Measurements from ENCODE around the gene RPS24.
"Not testable (repeated sequence)": the region's sequence is repeated elsewhere in the genome, so short reads cannot be mapped to it uniquely, and the experiment has no call there.

The RPS24 gene
- 207 to 435 (median 336) reads per million in 17 experiments for total RNA-seq

DNA sequence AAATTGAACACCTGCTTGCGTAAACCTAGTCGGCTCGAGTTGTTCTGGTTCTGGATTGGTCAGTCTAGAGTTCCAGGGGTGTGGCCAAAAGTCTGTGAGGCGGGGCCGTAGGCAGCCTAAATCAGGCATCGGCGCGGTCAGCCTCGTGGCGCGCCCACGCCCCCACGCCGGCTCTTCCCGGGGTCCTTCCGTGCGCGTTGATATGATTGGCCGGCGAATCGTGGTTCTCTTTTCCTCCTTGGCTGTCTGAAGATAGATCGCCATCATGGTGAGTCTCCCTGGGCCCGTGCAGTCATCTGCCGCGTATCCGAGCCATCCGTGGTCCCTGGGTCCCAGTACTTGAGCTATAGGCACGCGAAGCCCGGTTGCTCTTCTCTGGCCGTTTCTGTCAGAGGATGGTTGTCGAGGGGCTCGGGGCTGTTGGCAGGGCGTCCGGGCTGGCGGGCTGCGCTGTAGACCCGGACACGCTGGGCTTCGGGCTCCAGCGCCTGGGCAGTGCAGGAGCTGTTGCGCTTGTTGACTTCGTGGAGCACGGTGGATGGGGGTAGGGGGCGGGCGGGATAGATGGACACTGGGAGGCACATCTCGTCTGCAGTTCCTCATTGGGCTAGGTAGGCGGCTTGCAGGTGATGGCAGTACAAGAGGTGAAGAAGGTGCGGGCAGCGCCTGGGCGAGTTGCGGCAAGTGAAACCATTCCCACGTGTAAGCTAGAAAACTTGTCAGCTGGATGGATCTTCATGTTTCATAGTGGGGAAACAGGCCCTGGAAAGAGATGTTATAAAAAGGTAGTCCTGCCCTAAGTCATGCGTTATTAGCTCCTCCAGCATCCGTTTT lies at the start of gene RPS24:
RPS24 (plus strand) TSS at position 227 of the 834 bp plus-strand sequence; CDS start at position 266, 39 bp downstream.
- DNase-seq, result peak; percentile 98 to 99 (median 98)

DNA sequence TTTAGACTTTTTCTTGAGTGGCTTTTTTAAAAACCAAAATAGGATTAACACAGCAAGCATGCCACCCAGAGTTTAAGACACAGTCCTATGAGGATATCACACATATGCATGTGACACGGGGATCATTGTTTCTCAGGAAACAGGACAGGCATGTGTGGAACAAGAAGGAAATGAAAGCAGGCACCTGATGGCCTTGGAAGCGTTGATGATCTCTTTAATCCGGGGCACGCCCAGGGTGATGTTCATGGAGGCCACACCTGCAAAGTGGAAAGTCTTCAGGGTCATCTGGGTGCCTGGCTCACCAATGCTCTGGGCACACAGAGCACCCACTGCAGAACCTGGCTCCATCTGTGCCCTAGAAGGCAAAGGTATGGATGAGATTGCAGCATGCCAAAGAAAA lies 48.7 kb upstream of the RPS24 start:
- DNase-seq, result no peak

DNA sequence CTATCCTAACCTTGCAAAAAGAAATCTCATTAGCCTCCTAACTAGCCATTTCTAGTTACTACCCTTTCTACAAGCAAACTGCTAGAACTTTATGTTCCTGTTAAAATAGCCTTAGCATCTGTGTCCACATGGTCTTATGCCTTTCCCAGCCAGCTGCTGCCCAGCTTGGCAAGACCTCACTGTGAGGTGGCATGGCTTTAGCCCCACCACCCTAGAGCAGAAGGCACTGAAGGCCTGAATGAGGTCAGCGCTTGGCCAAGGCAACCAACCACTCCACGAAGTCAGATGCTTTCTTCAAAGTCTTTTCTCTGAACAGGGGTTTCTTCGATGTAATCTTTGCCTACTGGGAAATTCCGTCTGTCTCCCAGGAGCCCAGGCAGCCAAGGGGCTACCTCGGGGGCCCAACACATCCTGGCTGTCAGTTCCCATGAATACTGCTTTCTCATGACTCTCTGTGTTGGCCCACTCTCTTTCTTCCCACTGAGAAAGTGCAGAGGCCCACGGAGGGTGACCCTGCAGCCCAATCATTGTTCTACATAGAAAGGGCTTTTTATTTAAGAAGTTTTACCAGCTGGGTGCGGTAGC lies 45.9 kb upstream of the RPS24 start:
- DNase-seq, result no peak

DNA sequence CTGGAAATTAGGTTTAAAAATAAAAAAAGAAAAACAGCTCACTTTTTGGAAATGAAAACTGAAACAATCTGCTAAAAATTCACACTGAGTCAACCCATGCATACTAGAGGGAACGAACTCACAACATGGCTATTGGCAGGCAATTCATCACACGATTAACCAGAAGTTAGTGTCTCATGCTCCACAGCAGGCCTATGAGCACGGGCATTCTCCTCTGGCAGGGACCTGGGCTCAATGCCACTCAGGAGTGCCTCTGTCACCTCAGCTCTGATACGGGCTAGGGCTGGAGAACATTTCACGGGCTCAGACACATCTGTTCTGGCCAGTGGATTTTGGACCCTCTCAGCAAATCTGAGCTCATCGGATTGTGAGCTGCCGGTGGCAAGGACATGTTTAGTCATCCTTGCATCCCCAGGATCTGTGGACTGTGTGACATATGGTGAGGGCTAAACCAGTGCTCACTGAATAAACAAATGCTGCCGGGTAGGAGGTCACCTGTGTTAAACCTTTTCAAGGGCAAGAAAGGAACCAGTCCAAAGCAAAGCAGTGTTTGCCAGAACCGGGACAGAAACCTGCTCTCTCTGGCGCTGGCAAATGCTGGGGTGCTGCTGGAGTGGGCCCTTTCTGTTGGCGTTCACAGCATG lies 44.5 kb upstream of the RPS24 start:
- no peak for DNase-seq

DNA sequence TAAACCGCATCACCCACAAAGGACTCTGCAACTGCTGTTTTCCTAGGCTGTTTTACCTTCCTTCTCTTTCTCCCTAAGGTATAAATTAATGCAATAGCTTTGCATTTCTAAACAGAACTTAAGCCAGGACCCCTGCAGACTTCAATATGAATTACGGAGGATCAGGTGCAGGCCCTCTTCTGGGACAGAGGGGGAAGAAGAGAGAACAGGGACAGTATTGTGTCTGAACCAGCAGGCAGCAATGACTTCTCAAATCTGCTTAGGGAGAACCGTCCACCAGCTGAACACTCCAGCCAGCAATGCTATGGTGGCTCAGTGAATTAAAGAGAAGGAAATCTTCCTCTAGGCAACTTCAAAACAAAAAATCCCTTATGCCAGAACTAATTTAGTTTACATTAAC lies 40.0 kb upstream of the RPS24 start:
- DNase-seq, result no peak

DNA sequence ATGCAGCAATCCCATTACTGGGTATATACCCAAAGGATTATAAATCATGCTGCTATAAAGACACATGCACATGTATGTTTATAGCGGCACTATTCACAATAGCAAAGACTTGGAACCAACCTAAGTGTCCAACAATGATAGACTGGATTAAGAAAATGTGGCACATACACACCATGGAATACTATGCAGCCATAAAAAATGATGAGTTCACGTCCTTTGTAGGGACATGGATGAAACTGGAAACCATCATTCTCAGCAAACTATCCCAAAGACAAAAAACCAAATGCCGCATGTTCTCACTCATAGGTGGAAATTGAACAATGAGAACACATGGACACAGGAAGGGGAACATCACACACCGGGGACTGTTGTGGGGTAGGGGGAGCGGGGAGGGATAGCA lies 34.9 kb upstream of the RPS24 start:
- not testable (repeated sequence) for DNase-seq

DNA sequence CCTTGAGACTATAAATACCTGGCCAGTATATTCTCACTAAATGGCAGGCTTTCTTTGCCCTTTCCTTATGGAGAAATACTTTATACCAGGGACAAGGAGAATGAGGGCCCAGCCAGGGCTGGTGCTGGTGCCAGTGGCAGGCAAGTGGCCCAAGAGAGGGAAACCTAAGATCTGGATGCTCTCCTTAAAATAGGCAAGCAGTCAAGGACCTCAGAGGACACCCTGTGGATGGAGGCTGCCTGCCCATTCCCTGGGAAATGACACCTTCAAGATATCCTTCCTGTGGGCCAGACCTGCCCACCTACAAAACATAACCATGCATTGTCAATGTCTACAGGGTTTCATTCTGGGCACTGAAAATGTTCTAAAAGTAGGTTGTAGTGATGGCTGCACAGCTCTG lies 33.5 kb upstream of the RPS24 start:
- DNase-seq, result no peak

DNA sequence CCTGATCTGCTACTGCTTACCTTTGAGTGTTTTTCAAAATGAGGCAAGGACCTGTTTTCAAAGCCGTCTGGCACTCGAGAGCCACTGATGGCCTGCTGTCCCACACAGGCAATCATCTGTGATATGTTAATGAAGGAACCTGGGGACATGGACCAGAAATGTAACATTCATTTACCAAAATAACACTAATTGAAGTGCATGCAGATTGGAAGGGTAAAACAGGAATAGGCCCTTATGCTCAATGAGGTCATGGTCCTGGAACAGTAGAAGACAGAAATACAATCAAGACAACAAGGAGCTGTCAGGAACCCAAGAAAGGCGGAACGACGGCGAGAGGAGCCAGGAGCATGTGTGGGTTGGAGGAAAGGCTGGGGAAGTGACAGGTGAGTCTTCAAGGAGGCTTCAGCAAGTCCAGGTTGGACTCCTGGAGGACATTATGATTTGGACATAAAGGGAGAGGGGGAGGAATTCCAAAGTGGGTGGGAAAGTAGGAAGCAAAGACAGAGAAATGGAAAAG lies 32.6 kb upstream of the RPS24 start:
- DNase-seq, result no peak

DNA sequence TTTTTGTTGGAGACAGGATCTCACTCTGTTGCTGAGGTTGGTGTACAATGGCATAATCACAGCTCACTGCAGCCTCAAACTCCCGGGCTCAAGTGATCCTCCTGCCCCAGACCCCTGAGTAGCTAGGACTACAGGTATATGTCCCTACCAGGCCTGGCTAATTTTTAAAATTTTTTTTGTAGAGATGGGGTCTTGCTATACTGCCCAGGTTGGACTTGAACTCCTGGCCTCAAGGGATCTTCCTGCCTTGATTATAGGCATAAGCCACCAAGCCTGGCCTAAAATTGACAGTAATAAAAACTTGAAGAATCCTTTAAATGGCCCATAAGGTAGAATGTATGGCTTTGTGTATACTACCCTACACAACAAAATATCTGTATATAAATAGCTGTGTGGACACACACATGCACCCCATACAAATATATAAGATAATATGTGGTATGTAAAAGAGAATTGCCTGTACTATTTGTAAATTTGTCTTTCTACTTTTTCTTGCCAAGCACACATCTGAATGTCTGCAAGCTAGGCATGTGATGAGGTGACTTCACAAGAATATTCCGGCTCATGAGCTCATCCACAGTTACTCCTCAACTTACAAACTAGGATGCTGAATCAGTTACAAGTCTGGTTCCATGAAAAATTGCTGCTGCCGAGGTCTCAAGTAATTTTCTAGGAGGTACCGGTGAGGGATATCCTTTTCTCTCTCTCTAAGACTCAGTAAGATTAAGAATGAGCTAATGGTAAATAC lies 30.9 kb upstream of the RPS24 start:
- DNase-seq, result no peak

DNA sequence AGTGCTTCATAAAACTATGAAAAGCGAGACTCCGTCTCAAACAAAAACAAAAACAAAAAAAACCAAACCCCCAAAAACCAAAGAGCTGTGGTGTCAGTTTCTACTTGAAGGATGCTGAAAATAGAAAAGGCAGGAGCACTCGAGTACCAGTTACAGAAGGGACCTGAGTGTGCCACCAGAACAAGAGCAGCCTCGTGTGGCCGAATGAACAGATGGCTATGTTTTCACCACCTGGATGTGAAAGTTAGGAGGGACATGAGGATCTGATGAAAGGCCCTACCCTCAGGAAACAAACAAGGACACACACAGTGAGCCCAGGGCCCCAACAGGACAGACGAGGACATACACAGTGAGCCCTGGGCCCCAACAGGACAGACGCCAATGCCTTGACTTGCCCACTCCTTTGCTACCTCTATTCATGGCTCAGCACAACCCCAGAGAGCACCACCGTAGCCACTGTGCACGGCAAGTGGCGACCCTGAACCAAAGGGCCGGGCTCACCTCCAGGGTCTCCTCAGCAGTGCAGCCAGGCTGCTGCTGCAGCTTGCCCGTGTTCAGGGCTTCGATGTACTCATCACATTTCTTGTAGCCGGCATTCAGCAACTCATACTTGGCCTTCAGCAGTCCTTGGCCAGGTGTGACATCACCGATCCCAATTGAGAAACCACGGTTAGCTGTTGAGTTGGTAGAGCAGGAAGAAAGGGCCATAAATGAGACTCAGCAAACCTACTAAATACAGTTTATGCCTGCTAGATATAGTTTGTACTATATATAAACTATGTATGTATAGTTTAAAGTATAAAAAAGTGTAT lies 29.2 kb upstream of the RPS24 start:
- no peak for DNase-seq

DNA sequence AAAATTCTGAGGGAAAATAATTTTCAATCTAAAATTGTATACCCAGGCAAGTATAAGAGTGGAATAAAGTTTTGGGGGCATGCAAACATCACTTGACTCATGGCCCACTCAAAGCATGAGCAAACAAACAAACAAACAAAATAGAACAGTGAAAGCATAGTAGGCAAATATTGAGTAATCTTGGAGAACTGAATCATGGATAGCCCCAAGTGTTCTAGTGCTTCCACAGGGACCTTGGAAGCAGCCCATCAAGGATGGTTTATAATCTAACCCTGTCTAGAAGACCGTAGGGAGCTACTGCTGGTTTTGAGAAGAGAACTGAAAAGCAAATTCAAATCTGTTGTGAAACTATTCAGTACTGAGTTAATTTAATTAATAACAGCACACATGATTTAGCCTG lies 26.5 kb upstream of the RPS24 start:
- no peak for DNase-seq

DNA sequence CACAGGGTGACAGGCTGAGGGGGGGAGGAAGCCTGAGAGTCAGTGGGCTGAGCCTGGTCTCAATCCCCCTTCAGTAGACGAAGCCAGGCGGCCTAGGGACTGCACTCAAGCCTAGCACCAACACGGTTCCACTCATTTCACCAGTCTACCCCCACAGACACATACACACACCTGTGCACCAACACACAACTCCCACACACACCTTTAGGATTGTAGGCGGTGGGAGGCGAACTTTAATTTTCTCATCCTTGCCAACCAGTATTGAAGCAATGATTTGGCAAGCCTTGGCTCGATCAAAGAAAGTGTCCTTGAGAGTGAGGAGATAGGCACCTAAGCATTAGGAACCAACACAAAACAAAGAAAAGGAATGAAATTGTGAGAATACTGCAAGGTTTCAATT lies 24.0 kb upstream of the RPS24 start:
- DNase-seq, result no peak

DNA sequence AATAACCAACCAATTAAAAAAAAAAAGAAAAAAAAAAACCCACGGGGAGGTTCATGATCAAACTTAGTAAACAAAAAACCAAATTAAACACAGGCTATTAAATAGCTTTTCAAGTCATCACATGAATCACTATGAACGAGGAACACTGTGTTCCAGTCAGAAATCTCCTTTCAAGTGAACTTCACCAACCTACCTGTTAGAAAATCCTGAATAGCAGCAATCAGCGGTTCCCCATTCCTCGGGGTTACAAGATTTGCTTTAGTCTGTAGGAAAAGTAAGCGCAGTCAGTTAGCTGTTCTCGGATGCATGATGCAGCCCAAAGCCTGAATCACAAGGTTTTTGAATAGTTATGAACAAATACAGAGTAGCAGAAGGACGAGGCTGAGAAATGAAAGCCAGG lies 23.4 kb upstream of the RPS24 start:
- no peak for DNase-seq

DNA sequence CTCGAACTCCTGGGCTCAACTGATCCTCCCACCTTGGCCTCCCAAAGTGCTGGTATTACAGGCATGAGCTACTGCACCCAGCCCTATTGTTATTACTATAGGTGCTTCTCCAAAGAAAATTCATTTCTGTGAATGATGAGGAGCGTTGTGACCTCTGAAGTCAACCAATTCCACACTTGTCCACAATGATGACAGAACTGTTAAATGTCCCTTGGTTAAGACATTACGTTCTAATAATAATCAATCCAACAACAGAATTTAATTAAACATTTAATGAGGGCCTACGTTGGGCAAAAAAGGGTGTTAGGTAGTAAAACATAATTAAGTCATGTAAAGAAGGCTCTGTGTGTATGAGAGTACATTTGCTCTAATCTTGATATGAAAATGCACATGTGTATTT lies 22.6 kb upstream of the RPS24 start:
- no peak for DNase-seq

DNA sequence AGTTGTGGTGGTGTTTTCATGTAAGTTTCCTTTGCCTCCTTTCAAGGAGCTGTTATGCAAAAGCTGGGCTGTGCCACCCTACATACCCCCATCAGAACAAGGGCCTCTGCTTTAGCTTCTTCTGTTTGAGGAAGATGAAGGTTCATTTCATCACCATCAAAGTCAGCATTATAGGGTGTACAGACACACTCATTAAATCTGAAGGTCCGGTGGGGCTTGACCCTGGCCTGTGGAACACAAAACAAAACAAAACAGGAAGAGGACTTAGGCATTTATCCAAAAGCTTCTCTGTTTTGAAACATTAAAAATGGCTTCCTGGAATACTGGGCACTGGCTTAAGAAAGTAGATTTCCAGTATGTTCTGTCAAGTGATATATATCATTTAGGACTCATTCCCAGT lies 20.1 kb upstream of the RPS24 start:
- DNase-seq, result no peak

DNA sequence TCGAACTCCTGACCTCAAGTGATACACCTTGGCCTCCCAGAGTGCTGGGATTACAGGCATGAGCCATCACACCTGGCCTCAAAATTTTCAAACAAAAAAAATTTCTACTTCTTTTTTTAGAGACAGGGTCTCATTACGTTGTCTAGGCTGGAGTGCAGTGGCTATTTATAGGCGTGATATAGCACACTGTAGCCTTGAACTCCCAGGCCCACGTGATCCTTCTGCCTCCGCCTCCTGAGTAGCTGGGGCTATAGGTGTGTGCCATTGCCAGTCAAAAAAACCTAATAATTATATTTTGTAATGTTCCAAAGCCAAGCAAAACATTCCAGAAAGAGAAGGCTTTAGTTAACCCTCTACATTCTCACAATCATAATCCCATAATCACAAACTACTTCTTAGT lies 18.1 kb upstream of the RPS24 start:
- no peak for DNase-seq

DNA sequence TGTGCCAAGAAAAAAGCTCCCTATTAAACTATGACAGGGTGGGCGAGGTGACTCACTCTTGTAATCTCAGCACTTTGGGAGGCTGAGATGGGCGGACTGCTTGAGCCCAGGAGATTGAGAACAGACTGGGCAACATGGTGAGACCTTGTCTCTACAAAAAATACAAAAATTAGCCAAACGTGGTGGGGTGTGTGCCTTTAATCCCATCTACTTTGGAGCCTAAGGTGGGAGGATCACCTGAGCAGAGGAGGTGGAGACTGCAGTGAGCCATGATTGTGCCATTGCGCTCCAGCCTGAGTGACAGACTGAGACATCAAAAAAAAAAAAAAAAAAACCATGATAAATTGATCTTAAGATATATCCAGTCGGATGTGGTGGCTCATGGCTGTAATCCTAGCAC lies 15.8 kb upstream of the RPS24 start:
- no peak for DNase-seq

DNA sequence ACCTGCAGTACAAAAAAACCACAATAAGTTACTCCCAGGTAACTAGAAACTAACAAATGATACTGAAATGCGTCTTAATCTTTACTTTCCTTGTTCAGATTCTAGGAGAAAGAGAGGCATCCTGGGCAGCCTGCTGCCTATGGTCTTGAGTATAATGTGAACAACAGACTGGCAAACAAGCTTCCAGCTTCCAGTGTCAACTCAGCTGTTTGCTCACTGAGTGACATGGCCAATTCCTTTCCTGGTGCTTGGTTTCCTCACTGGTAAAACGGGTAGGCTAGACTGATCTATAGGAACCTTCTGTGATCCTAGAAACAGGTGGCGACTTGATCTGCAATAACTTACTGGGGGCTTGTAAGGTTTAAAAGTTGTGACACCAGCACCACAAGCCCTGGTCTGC lies 14.4 kb upstream of the RPS24 start:
- DNase-seq, result no peak

DNA sequence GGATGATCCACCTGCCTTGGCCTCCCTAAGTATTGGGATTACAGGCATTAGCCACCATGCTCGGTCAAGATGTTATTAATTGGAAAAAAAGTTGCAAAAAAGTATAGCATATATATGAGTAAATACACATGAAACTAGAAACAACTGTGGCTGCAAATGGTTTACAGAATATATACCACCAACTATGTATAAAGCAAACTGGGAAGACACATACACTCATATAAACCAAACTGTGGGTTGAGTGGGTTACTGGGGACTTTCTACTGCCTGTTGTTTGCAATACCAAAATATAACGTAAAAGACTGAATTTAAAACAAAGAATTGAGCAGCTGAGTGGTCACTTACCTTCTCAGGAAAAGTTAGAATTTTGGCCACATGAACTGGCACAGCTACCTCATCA lies 12.5 kb upstream of the RPS24 start:
- no peak for DNase-seq

DNA sequence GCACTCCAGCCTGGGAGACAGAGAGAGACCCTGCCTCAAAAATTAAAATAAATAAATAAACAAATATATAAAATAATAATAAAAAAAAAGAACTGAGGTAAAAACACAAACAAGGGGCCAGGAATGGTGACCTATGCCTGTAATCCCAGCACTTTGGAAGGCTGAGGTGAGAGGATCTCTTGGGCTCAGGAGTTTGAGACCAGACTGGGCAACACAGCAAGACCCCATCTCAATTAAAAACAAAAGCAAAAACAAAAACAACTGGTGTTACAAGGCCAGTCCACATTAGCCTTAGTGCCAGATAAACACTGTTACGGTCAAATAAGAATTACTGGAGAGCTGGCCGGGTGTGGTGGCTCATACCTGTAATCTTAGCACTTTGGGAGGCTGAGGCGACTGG lies 9.9 kb upstream of the RPS24 start:
- no peak for DNase-seq

DNA sequence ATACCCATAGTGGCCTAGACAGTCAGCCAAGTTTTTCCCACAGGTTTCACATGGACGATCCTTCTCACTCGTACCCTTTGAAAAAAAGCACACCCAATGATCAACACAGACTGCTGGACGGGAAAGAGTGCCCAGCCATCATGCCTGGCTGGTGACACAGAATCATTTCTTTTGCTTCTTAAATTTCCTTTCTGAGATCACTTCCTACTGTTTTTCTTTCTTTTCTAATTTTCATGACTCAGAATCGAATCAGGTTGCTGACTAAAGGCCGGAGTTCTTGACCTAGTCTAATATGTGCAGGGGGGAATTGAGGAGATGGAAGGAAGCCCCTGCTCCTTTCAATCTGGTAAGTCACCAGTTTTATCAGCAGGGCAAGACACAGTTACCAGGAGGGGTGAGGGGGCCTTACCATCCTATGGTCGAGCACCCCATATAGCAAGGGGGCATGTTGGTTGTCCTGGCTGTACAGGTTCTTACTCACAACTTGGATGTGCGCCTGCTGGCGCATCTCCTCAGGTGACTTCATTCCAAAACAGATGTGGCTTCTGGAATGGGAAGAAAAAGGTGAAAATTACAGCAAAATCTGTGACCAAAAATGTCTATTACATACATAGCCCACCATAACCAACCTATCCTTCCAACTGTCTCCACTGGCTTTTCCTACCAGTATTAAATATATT lies 7.8 kb upstream of the RPS24 start:
- DNase-seq, result no peak
